K562 (cell line): ENCODE results near the gene NBEA. TPM values are rescaled to one million over a fixed set of nuclear protein-coding genes. Genes with fewer than 3 reads are reported as not detected.

Source experiments
- ATAC-seq: fragments of 200-7000 bp; cut with Tn5 transposase; 3 replicates; pipeline ENCODE4 v1.9.1; 2020; ENCODE audit warnings: moderate library complexity
- BruUV-seq: library from RNA; stranded (reverse); fragments of 400-500 nt; replicated peaks from 2 replicates; lab custom pipeline; 2021; lab: Mats Ljungman, UMichigan
- CTCF ChIA-PET: fragments of 300-600 bp; formaldehyde crosslinking; extraction: SDS; loops from one replicate; lab custom pipeline; 2021; ENCODE audit warnings: low intra/inter-chr PET ratio; lab: Yijun Ruan, JAX
- POLR2A ChIA-PET: fragments of 300-600, 350-650 bp; sonication (Branson Sonifier 250); formaldehyde crosslinking; extraction: SDS; loops from one replicate; lab custom pipeline; 2021; ENCODE audit warnings: antibody characterized with exemption, inconsistent platforms; lab: Yijun Ruan, JAX
- DNase-seq, 4 experiments: peaks; one replicate each; pipeline versions ENCODE4 v3.0.0 to v3.0.0-alpha.2; 2011 to 2018; ENCODE audit warnings: low spot score in 3 of 4, mixed read lengths in 3 of 4; ENCODE audit errors: extremely low read depth in 1 of 4
- FAIRE-seq: peaks from 2 replicates; lab custom pipeline; 2011; peaks lifted over from hg19 to GRCh38; lab: Jason Lieb, UNC
- H2AFZ ChIP-seq: 2 replicates; pipeline ENCODE4 v1.6.0; 2011; ENCODE audit warnings: low read depth, low read length, control low read depth, inconsistent platforms
- H3K27ac ChIP-seq: fragments of 200-600 bp; 3 replicates; pipeline ENCODE4 v1.8.0; 2011; ENCODE audit warnings: low read depth, mild to moderate bottlenecking, control low read depth, inconsistent platforms, low read length, moderate library complexity, mixed read lengths; ENCODE audit errors: extremely low read depth
- H3K27me3 ChIP-seq, 2 experiments: fragments of 300-600 bp in 1 of 2; 2 replicates in 1 of 2; 3 replicates in 1 of 2; pipeline versions ENCODE4 v1.6.0 to v1.8.0; 2011; ENCODE audit warnings: inconsistent platforms in 2 of 2, low read length in 2 of 2, mild to moderate bottlenecking in 1 of 2, mixed read lengths in 1 of 2, moderate library complexity in 1 of 2; ENCODE audit not compliant: control insufficient read depth in 2 of 2, insufficient read depth in 2 of 2
- H3K36me3 ChIP-seq: fragments of 300-600 bp; 3 replicates; pipeline ENCODE4 v1.8.0; 2011; ENCODE audit warnings: mild to moderate bottlenecking, low read length, inconsistent platforms; ENCODE audit not compliant: control insufficient read depth, insufficient read depth
- H3K4me1 ChIP-seq, 2 experiments: fragments of 200-600 bp in 1 of 2; replicated peaks in 1 of 2; 2 replicates in 1 of 2; 3 replicates in 1 of 2; pipeline versions ENCODE4 v1.5.1 to v1.8.0; 2011; ENCODE audit warnings: inconsistent platforms in 2 of 2, low read length in 2 of 2, mild to moderate bottlenecking in 1 of 2, mixed read lengths in 1 of 2, moderate library complexity in 1 of 2; ENCODE audit not compliant: control insufficient read depth in 2 of 2, insufficient read depth in 2 of 2
- H3K4me2 ChIP-seq: 2 replicates; pipeline ENCODE4 v1.6.1; 2011; ENCODE audit warnings: low read length, control low read depth, inconsistent platforms, mixed read lengths; ENCODE audit not compliant: insufficient read depth
- H3K4me3 ChIP-seq: fragments of 200-600 bp; sonication (generic), shearing (Covaris generic); 2 replicates; pipeline ENCODE4 v1.5.1; 2016; ENCODE audit warnings: control low read depth, inconsistent platforms
- H3K79me2 ChIP-seq: fragments of 200-600 bp; 3 replicates; pipeline ENCODE4 v1.8.0; 2011; ENCODE audit warnings: low read length, inconsistent platforms; ENCODE audit not compliant: control insufficient read depth, insufficient read depth
- H3K9ac ChIP-seq, 2 experiments: 2 replicates each; pipeline versions ENCODE4 v1.6.0 to v1.6.1; 2011; ENCODE audit warnings: low read depth in 2 of 2, low read length in 2 of 2, control low read depth in 1 of 2, inconsistent platforms in 1 of 2, mild to moderate bottlenecking in 1 of 2, mixed read lengths in 1 of 2; ENCODE audit not compliant: insufficient read depth in 1 of 2
- H3K9me1 ChIP-seq: one replicate; pipeline ENCODE4 v1.6.0; 2011; ENCODE audit warnings: inconsistent platforms, mild to moderate bottlenecking, low read length, moderate library complexity; ENCODE audit not compliant: control insufficient read depth, insufficient read depth
- H3K9me3 ChIP-seq: replicated peaks from 2 replicates; pipeline ENCODE4 v1.5.1; 2011; ENCODE audit warnings: low read depth, low read length, inconsistent platforms; ENCODE audit not compliant: control insufficient read depth, insufficient read depth
- H4K20me1 ChIP-seq: replicated peaks from 2 replicates; pipeline ENCODE4 v1.6.1; 2011; ENCODE audit warnings: low read length, inconsistent platforms, mixed read lengths; ENCODE audit not compliant: control insufficient read depth, insufficient read depth
- ATF4 ChIP-seq: fragments of 450-650 bp; formaldehyde crosslinking; IDR thresholded peaks from 2 replicates; pipeline ENCODE4 v1.4.0; 2022; ENCODE audit warnings: mild to moderate bottlenecking, moderate library complexity
- ETV5 ChIP-seq: sonication (generic); formaldehyde crosslinking; IDR thresholded peaks from 2 replicates; pipeline ENCODE4 v1.4.0; 2020; ENCODE audit warnings: low read depth, mild to moderate bottlenecking, missing genetic modification reagents
- EWSR1 ChIP-seq: fragments of 450-650 bp; IDR thresholded peaks from 2 replicates; pipeline ENCODE4 v1.6.1; 2018; ENCODE audit warnings: borderline replicate concordance, mild to moderate bottlenecking, low read depth, moderate library complexity; ENCODE audit not compliant: partially characterized antibody
- GATAD2A ChIP-seq: fragments of 450-650 bp; IDR thresholded peaks from 2 replicates; pipeline ENCODE4 v1.6.1; 2017
- HNRNPUL1 ChIP-seq: fragments of 200-400 bp; formaldehyde crosslinking; IDR thresholded peaks from 2 replicates; pipeline ENCODE4 v1.6.1; 2017; ENCODE audit warnings: low read length
- MYBL2 ChIP-seq, 2 experiments: fragments of 450-650 bp in 1 of 2; sonication (generic) in 1 of 2; formaldehyde crosslinking in 1 of 2; IDR thresholded peaks; 2 replicates each; pipeline versions ENCODE4 v1.6.1 to v1.8.1; 2017 to 2022; ENCODE audit warnings: borderline replicate concordance in 1 of 2, inconsistent platforms in 1 of 2, low read depth in 1 of 2, mild to moderate bottlenecking in 1 of 2, missing genetic modification reagents in 1 of 2, moderate library complexity in 1 of 2
- NKRF ChIP-seq: fragments of 450-650 bp; IDR thresholded peaks from 2 replicates; pipeline ENCODE4 v1.6.1; 2016; ENCODE audit warnings: borderline replicate concordance
- RUNX1 ChIP-seq: sonication (generic); IDR thresholded peaks from 2 replicates; pipeline ENCODE4 v1.6.1; 2016; ENCODE audit warnings: antibody characterized with exemption, low read depth
- SREBF1 ChIP-seq: fragments of 150-350 bp; IDR thresholded peaks from 2 replicates; pipeline ENCODE4 v1.6.1; 2014; ENCODE audit warnings: antibody characterized with exemption, low read depth, low read length, borderline replicate concordance
- ZBTB40 ChIP-seq, 2 experiments: fragments of 450-650 bp in 1 of 2; sonication (generic) in 1 of 2; formaldehyde crosslinking in 1 of 2; IDR thresholded peaks; 2 replicates each; pipeline versions ENCODE4 v1.7.1 to v1.9.0; 2016 to 2022; ENCODE audit warnings: inconsistent platforms in 1 of 2, mild to moderate bottlenecking in 1 of 2, missing genetic modification reagents in 1 of 2
- WGBS: fragments of 100-300 bp; shearing (Covaris generic); methylation state at CpG from one replicate; pipeline ENCODE4 v1.1.6; 2016; ENCODE audit warnings: low coverage, mixed read lengths; ENCODE audit not compliant: insufficient coverage; ENCODE audit errors: missing lambda C conversion rate; 5-methylcytosine and 5-hydroxymethylcytosine counted together
- in situ Hi-C: fragments of 300-500 bp; cut with MboI; formaldehyde crosslinking; loops from 4 replicates; pipeline ENCODE4 v1.15.0; 2018; ENCODE audit warnings: inconsistent platforms, mixed read lengths
- intact Hi-C: fragments of 100-400 bp; cut with micrococcal nuclease; formaldehyde crosslinking; loops from 2 replicates; pipeline ENCODE4 v1.14.2; 2022
- polyA plus RNA-seq, 8 experiments: library from polyadenylated mRNA; depleted of rRNA in 4 of 8; stranded (reverse) in 5 of 8; unstranded in 3 of 8; fragments of >200 nt; fragmentation: Nextera tagmentation in 2 of 8; fragmentation: Illumina TruSeq in 1 of 8; extraction: Ambion mirVana in 2 of 8; extraction: Trizol in 1 of 8; gene quantifications; 2 replicates each; pipeline versions ENCODE4 v1.2.1 to v1.2.3, GENCODE V29; 2011 to 2014; ENCODE audit warnings: inconsistent platforms in 1 of 8, missing spikeins in 1 of 8
- total RNA-seq, 7 experiments: library from RNA; depleted of rRNA in 6 of 7; stranded (reverse); fragments of >200 nt in 6 of 7; fragmentation: Illumina TruSeq in 2 of 7; extraction: Trizol in 2 of 7; gene quantifications; 2 replicates each; pipeline versions ENCODE4 v1.2.1 to v1.2.3, GENCODE V29; 2011 to 2021; ENCODE audit warnings: low replicate concordance in 1 of 7

NBEA gene
- total and polyA plus RNA-seq, 9 of the 15 experiments (the other 6 are each of a cell fraction or from before 2014, with no cell fraction given), result 0.03 to 0.94 (median 0.05) TPM; not detected in 2

- CTCF ChIA-PET, result no interaction called here
- no peak for DNase-seq
- Histone ChIP-seq H3K9me1 (no peaks in the 10 kb centered on the region), H3K79me2 (no peaks in the 10 kb centered on the region), H3K9me3 (0 out of 2 replicates have a peak, but pooled peaks cover 1% of the 10 kb centered on the region), H3K27ac (no peak overlapping the region), H3K4me1 (no peaks in the 10 kb centered on the region), H2AFZ (no peak overlapping the region), H3K27me3 (no peaks in the 10 kb centered on the region), H4K20me1 (no peaks in the 10 kb centered on the region), H3K9ac (no peak overlapping the region), H3K4me3 (no peak overlapping the region), H3K4me2 (no peak overlapping the region), H3K36me3 (no peaks in the 10 kb centered on the region)
- in situ Hi-C loops (no loop called here), intact Hi-C loops (no loop called here)
- no TSS peak for BruUV-seq
- FAIRE-seq, result no peak
- no peak for ATAC-seq
- WGBS, result 0% methylated on average over 2 of the region's 3 CpGs
- POLR2A ChIA-PET, result no interaction called here
- TF ChIP-seq ATF4 (no peak), SREBF1 (no peak), NKRF (no peak), ZBTB40 (IDR thresholded peaks at IDR 0.05) (no peak), ZBTB40 (CRISPR knock-in tag; IDR thresholded peaks at IDR 0.05) (no peak), GATAD2A (no peak), HNRNPUL1 (no peak), ETV5 (CRISPR knock-in tag) (no peak), EWSR1 (no peak), MYBL2 (IDR thresholded peaks at IDR 0.05; ENCODE audit: low read depth) (no peak), MYBL2 (CRISPR knock-in tag; IDR thresholded peaks at IDR 0.05; ENCODE audit: borderline replicate concordance) (no peak), RUNX1 (no peak)
These were observed 96.9 kb downstream of the NBEA start for GRCh38 chr13:35039012-35039411.
